ENCODE results near the gene GPR25.

- no peak for TF ChIP-seq CTCF (IDR thresholded peaks at IDR 0.05; ENCODE audit: low read length)
- no peak for TF ChIP-seq EZH2phosphoT487 (IDR thresholded peaks at IDR 0.05; ENCODE audit: low read length)
These were observed 4.2 kb downstream of the GPR25 start for GRCh38 chr1:200877010-200877409.
